IPS-NIHi11 (cell line): ENCODE results near the gene HAUS5.
"Not testable (repeated sequence)": the region's sequence is repeated elsewhere in the genome, so short reads cannot be mapped to it uniquely, and the experiment has no call there.

Source experiments
- DNase-seq: peaks from one replicate; pipeline ENCODE4 v3.0.0; 2012; ENCODE audit warnings: mixed read lengths, low spot score

Gene HAUS5, protein sequence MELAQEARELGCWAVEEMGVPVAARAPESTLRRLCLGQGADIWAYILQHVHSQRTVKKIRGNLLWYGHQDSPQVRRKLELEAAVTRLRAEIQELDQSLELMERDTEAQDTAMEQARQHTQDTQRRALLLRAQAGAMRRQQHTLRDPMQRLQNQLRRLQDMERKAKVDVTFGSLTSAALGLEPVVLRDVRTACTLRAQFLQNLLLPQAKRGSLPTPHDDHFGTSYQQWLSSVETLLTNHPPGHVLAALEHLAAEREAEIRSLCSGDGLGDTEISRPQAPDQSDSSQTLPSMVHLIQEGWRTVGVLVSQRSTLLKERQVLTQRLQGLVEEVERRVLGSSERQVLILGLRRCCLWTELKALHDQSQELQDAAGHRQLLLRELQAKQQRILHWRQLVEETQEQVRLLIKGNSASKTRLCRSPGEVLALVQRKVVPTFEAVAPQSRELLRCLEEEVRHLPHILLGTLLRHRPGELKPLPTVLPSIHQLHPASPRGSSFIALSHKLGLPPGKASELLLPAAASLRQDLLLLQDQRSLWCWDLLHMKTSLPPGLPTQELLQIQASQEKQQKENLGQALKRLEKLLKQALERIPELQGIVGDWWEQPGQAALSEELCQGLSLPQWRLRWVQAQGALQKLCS

DNA sequence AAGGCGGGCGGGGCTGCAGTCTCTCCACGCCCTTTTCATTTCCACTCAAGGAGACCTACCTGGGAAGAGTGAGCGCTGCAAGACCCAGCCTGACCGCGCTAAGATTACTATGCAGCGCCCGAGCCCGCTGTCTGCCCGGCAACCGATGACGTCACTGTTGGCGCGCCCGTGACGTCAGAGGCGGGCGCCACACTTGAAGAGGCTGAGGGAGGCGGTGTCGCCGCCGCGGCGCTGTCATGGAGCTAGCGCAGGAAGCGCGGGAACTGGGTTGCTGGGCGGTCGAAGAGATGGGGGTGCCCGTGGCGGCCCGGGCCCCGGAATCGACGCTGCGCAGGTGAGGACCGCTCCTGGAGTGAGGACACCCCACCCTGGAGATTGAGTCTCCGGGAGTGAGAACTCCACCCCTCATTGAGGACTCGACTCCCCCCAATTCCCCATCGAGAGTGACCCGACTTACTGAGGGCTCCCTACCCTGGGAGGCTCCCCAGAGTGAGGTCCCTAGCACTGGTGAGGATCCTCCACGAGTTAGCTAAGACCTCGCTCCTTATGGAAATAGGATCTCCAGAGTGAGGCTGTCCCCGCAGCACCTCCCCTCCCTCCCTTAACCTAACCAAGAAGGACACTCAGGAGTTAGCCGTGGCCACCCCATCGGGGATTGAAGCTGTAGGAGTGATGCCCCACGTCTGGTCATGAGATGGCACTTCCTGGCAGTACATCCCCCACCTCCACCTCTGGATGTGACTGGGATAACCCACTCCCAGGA, at the start of gene HAUS5:
Gene HAUS5, plus strand, starts transcription at position 177 of the 763 bp plus-strand sequence. Its CDS starts 60 bp downstream, at position 237.
- DNase-seq = peak; percentile 99

- no peak for DNase-seq
These were observed 49.8 kb upstream of the HAUS5 start for GRCh38 chr19:35562776-35563175.

DNA sequence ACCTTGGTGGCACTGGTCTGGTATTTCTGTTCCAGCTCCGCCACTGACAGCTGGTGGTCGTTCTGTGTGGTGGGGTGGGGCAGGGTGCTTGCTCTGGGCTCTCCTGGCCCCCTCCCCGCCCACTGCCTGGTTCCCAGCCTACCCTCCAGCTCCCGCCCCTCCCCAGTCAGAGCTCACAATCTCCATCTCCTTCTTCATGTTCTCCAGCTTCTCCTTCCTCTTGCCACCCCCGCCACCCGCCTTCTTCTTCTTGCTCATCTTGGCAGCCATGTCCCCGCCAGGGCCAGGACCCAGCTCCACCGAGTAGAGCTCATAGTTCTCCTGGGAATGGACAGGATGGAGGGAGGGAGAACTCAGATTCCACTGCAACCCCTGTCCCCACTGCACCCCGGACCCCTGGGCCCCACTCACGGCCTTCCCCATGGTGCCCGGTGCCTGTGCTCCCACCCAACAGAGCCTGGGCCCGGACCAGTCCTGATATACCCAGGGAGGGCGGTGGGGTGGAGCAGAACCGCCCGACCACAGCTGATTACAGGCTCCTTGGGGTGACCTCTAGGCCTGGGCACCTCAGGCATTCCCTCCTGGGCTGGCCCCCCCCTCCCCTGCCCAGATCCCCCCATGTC, 49.2 kb upstream of the HAUS5 start, which contains the start of gene ATP4A:
Gene ATP4A, minus strand, starts transcription at position 452 of the 623 bp plus-strand sequence. Its CDS starts 29 bp downstream, at position 423.
- no peak for DNase-seq

DNA sequence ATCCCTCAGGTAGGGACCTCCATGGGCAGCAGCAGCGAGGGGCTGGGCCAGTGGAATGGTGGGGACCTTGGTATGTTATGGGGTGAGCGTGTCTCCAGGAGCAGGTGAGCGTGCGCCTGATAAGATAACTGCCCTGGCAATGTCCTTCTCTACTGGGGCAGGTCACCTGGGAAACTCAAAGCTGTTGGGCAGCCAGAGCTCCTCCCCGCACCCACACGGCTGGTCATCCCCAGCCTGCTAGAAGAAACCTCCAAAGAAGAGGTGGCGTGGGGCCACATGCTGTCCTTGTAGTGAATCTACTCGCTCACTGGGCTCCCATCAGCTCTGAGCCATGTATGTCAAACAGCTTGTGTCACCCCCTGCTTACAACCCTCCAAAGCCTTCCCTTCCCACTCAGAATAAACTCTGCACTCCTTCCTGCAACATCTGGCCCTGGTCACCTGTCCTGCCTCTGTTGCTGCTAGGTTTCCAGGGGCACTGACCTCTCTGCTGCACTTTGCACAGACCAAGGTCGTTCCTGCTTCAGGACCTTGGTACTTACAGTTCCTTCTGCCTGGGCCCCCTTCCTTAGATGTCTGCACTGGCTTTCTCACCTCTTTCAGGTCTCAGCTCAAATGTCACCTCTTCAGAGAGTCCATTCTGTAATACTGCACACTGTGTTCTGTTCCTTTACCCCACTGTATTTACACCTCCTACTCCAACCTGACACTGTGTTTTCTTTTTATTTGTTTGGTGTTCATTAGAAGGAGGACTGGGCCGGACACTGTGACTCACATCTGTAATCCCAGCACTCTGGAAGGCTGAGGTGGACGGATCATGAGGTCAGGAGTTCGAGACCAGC, 47.3 kb upstream of the HAUS5 start:
- DNase-seq = no peak

DNA sequence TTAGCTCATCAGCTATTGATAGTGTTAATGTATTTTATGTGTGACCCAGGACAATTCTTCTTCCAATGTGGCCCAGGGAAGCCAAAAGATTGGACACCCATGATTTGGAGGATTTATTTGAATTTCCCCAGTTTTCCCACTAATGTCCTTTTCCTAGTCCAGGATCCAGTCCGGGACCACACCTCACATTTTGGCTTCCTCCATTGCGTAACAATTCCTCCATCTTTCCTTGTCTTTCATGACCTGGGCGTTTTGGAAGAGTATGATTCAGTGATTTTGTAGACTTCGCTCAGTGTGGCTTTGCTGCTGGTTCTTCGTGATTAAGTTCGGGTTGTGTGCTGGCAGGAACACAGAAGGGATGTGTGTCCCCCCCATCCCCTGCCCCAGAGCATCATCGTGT, 45.8 kb upstream of the HAUS5 start:
- DNase-seq = no peak

- DNase-seq = no peak
These were observed 43.2 kb upstream of the HAUS5 start for GRCh38 chr19:35569281-35569781.

- no peak for DNase-seq
These were observed 41.0 kb upstream of the HAUS5 start for GRCh38 chr19:35571406-35571965.

DNA sequence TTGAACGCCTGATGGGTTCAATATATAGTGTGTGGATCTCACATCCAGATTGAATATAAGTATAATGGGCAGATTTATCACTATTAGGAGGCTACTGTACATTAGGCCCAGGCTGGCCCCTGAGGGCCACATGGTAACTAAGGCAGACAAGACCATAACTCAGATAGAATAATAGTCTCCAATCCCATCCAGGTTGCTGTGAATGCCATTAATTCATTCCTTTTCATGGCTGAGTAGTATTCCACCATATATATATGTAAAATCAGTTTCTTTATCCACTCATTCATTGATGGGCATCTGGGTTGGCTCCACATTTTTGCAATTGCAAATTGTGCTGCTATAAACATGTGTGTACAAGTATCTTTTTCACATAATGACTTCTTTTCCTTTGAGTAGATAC, 34.6 kb upstream of the HAUS5 start:
- DNase-seq = no peak

GRCh38 chr19:35578707-35579106, 33.8 kb upstream of the HAUS5 start:
- no peak for DNase-seq

DNA sequence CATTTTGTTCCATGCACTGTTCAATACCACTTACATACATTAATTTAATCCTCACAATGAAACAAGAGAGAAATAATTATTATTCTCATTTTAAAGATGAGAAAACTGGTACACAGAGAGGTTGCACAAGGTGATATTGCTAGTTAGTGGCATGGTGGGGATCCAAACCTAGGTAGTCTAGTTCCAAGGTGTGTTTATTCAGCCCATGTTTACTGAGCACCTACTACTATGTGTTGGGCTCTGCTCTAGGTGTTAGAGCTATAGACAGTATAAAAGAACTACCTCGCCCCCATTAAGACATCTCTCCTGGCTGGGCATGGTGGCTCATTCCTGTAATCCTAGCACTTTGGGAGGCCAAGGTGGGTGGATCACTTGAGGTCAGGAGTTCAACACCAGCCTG, 29.8 kb upstream of the HAUS5 start:
- DNase-seq = no peak

DNA sequence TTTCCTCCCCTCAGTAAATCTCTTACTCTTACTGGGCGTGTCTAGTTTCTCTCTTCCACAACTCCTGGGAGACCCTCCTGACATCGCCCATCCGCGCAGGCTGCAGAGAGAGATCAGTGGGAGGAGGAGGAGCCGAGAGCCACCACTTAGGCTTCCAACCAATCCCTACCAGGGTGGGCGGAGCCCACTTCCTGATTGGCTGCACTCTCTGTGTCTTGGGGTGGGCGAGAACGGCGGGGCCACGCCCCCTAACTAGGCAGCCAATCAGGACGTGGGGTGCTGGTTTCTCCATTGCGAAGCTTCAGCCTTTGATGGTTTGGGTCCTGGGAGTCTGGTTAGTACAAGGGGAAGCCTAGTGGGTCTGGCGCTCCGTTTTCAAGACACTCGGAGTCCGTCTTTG, 26.7 kb upstream of the HAUS5 start, which contains the start of gene PMIS2:
Gene PMIS2, plus strand, starts transcription at position 326 of the 400 bp plus-strand sequence. CDS start 87 bp downstream, outside the sequence.
- peak; percentile 83 for DNase-seq

DNA sequence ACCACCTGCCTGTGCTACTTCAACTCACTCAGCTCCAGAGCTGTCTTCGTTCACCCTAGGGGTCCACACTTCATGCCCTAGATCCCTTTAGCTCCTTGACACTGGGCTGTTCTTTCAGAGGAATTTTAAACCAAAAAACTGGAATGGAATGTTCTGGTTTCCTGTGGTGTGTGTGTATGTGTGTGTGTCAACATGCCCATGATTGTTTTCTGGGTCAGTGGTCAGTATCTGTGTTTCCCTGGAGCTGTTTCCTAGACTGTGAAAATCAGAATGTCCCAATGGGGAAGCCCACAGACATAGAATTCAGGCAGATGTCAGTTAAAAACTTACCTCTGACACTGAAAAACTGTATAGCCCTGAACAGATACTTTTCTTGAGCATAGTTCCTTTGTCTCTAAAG, 25.2 kb upstream of the HAUS5 start:
- no peak for DNase-seq

DNA sequence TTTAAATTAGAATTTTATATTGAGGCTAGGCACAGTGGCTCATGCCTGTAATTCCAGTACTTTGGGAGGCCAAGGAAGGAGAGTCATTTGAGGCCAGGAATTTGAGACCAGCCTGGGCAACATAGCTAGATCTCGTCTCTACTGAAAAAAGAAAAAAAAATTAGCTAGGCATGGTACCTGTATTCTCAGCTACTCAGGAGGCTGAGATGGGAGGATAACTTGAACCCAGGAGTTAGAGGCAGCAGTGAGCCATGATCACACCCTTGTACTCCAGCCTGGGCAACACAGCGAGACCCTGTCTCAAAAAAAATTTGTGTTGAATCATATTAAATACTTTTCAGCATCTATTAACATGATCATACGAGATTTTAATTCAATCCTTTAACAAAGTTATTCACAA, 21.7 kb upstream of the HAUS5 start:
- no peak for DNase-seq

- peak; percentile 75 for DNase-seq
These were observed 20.3 kb upstream of the HAUS5 start for GRCh38 chr19:35592226-35592625.

GRCh38 chr19:35595026-35595425, 17.5 kb upstream of the HAUS5 start:
- not testable (repeated sequence) for DNase-seq

DNA sequence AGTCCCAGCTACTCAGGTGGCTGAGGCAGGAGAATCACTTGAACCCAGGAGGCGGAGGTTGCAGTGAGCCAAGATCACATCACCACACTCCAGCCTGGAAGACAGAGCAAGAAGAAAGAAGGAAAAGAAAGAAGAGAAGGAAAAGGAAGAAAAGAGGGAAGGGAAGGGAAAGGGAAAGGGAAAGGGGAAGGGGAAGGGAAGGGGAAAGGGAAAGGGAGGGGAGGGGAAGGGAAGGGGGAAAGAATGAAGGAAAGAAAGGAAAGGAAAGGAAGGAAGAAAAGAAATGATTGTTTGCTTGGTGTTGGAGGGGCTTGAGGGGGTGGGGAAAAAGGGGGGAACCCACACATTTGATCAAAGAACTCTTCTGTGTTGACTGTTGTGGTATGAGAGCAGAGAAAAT, 16.6 kb upstream of the HAUS5 start:
- DNase-seq = no peak

DNA sequence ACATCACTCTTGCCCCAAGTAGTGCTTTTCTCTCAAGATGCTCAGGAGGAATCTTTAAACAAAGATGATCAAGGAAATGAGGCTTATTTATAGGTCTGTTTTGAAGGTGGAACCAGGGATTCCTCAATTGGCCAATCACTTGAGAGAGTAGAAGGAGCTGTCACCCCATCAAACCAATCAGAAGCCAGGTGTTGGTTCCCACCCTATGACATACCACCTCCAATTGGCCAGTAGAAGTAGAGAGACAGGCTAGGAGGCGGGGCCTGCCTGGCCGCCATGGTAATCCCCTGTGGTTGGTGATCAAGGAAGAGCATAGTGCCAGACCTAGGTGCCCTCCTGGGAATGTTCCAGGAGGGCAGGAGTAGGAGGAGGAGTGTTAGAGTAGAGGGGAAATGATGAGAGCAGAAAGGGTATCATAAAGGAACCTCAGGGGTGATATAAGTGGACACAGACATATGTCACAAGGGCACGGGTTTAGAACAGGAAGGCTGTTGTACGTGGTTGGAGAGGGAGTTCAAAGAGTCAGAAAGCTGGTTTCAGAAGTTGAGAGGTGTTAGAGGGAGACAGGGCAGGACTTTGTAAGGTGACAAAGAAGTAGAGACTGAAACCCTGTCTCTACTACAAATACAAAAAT, 16.1 kb upstream of the HAUS5 start:
- peak; percentile 62 for DNase-seq

DNA sequence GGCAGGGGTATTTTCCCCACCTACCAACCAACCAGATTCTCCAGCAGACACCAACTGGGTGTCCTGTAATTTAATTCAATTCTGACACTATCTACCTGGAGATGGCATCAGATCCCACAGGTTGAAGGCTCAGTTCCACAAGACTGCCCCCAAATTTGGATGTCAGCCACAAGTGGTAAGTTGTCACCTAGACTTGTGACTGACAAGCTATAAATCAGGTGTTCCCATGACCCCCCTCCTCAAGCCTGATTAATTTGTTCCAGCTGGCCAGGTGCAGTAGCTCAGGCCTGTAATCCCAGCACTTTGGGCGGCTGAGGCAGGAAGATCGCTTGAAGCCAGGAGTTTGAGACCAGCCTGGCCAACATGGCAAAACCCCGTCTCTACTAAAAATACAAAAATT, 10.6 kb upstream of the HAUS5 start:
- DNase-seq = no peak

DNA sequence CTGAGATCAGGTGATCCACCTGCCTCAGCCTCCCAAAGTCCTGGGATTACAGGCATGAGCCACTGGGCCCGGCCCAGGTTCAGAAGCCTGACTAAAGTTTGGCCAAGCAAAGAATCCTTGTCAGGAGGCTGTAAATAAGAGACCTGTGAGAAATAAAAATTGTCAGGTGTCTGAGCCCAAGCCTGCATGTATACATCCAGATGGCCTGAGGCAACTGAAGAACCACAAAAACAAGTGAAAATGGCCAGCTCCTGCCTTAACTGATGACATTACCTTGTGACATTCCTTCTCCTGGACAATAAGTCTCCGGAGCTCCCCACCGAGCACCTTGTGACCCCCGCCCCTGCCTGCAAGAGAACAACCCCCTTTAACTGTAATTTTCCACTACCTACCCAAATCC, 8.1 kb upstream of the HAUS5 start:
- DNase-seq = not testable (repeated sequence)

DNA sequence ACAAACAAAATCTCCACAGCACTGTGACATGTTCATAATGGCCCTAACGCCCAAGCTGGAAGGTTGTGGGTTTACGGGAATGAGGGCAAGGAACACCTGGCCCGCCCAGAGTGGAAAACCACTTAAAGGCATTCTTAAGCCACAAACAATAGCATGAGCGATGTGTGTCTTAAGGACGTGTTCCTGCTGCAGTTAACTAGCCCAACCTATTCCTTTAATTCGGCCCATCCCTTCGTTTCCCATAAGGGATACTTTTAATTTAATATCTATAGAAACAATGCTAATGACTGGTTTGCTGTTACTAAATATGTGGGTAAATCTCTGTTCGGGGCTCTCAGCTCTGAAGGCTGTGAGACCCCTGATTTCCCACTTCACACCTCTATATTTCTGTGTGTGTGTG, 5.4 kb upstream of the HAUS5 start:
- not testable (repeated sequence) for DNase-seq
